GM23338 (cell line): ENCODE results near the gene VEPH1. TPM values are rescaled to one million over a fixed set of nuclear protein-coding genes. Genes with fewer than 3 reads are reported as not detected.

Source experiments
- ATAC-seq: fragments of 200-7000 bp; cut with Tn5 transposase; 3 replicates; pipeline ENCODE4 v1.9.1; 2020
- DNase-seq: peaks from one replicate; pipeline ENCODE4 v3.0.0-alpha.2; 2015; ENCODE audit warnings: low spot score
- H2AFZ ChIP-seq: fragments of 200-600 bp; sonication (generic); 2 replicates; pipeline ENCODE4 v1.8.0; 2016; ENCODE audit warnings: antibody characterized with exemption, mild to moderate bottlenecking, moderate library complexity
- H3F3A ChIP-seq: fragments of 200-600 bp; sonication (generic); replicated peaks from 2 replicates; pipeline ENCODE4 v1.8.0; 2017; ENCODE audit warnings: antibody characterized with exemption, mixed run types, low read depth
- H3K27ac ChIP-seq: fragments of 200-600 bp; sonication (generic); 2 replicates; pipeline ENCODE4 v1.6.1; 2016; ENCODE audit warnings: low read depth
- H3K27me3 ChIP-seq: fragments of 200-600 bp; sonication (generic); 2 replicates; pipeline ENCODE4 v1.8.0; 2016; ENCODE audit warnings: mild to moderate bottlenecking, mixed run types, moderate library complexity; ENCODE audit not compliant: insufficient read depth
- H3K36me3 ChIP-seq: fragments of 200-600 bp; sonication (generic); 2 replicates; pipeline ENCODE4 v1.8.0; 2016; ENCODE audit warnings: mild to moderate bottlenecking; ENCODE audit not compliant: insufficient read depth
- H3K4me1 ChIP-seq: fragments of 200-600 bp; sonication (generic); 2 replicates; pipeline ENCODE4 v1.8.0; 2016; ENCODE audit warnings: mild to moderate bottlenecking, moderate library complexity; ENCODE audit not compliant: insufficient read depth
- H3K4me2 ChIP-seq: fragments of 200-600 bp; sonication (generic); 2 replicates; pipeline ENCODE4 v1.7.1; 2017; ENCODE audit warnings: mixed run types
- H3K4me3 ChIP-seq: fragments of 200-600 bp; sonication (generic); 2 replicates; pipeline ENCODE4 v1.6.1; 2016; ENCODE audit warnings: mixed run types
- H3K79me2 ChIP-seq: fragments of 200-600 bp; sonication (generic); replicated peaks from 2 replicates; pipeline ENCODE4 v1.8.0; 2017; ENCODE audit warnings: mild to moderate bottlenecking; ENCODE audit not compliant: insufficient read depth
- H3K9me2 ChIP-seq: fragments of 200-600 bp; sonication (generic); 2 replicates; pipeline ENCODE4 v1.8.0; 2017; ENCODE audit not compliant: insufficient read depth
- H4K20me1 ChIP-seq: fragments of 200-600 bp; sonication (generic); replicated peaks from 2 replicates; pipeline ENCODE4 v1.8.0; 2017; ENCODE audit warnings: mild to moderate bottlenecking; ENCODE audit not compliant: insufficient read depth
- H3K27ac Mint-ChIP-seq: 2 replicates; pipeline ENCODE4 v1.8.0; 2020; ENCODE audit warnings: inconsistent platforms, mild to moderate bottlenecking, moderate library complexity, mixed read lengths
- H3K27me3 Mint-ChIP-seq: 3 replicates; pipeline ENCODE4 v1.8.0; 2022; ENCODE audit warnings: low read depth, mild to moderate bottlenecking, moderate library complexity, mixed read lengths, inconsistent platforms; ENCODE audit not compliant: insufficient read depth, poor library complexity
- H3K36me3 Mint-ChIP-seq: 3 replicates; pipeline ENCODE4 v1.8.0; 2021; ENCODE audit warnings: low read depth, mild to moderate bottlenecking, inconsistent platforms, moderate library complexity, mixed read lengths
- H3K4me1 Mint-ChIP-seq: 3 replicates; pipeline ENCODE4 v1.8.0; 2020; ENCODE audit warnings: mild to moderate bottlenecking, inconsistent platforms, mixed read lengths
- H3K4me3 Mint-ChIP-seq: 3 replicates; pipeline ENCODE4 v1.8.0; 2021; ENCODE audit warnings: moderate library complexity, mild to moderate bottlenecking, inconsistent platforms, mixed read lengths
- H3K9me3 Mint-ChIP-seq: 3 replicates; pipeline ENCODE4 v1.8.0; 2020; ENCODE audit warnings: moderate library complexity, mild to moderate bottlenecking, inconsistent platforms, mixed read lengths
- CREB1 ChIP-seq: fragments of 250-450 bp; sonication (Bioruptor Pico); IDR thresholded peaks from 2 replicates; pipeline ENCODE4 v1.5.0; 2020; ENCODE audit warnings: low read depth, mild to moderate bottlenecking, moderate library complexity
- ETS1 ChIP-seq: IDR thresholded peaks from 2 replicates; pipeline ENCODE4 v1.6.1; 2016; ENCODE audit warnings: antibody characterized with exemption
- EZH2 ChIP-seq: fragments of 200-600 bp; sonication (generic); IDR thresholded peaks from one replicate; pipeline ENCODE4 v1.8.0; 2017; ENCODE audit warnings: antibody characterized with exemption, mild to moderate bottlenecking, low read depth; ENCODE audit not compliant: unreplicated experiment
- EZH2phosphoT487 ChIP-seq: fragments of 200-600 bp; sonication (generic); IDR thresholded peaks from one replicate; pipeline ENCODE4 v1.8.1; 2018; ENCODE audit warnings: antibody characterized with exemption; ENCODE audit not compliant: unreplicated experiment
- JUNB ChIP-seq: IDR thresholded peaks from one replicate; pipeline ENCODE4 v1.6.1; 2016; ENCODE audit warnings: antibody characterized with exemption; ENCODE audit not compliant: unreplicated experiment
- NANOG ChIP-seq: IDR thresholded peaks from 2 replicates; pipeline ENCODE4 v1.6.1; 2016; ENCODE audit warnings: antibody characterized with exemption, borderline replicate concordance
- POLR2AphosphoS5 ChIP-seq: IDR thresholded peaks from 2 replicates; pipeline ENCODE4 v1.6.1; 2016; ENCODE audit warnings: antibody characterized with exemption, low read depth
- REST ChIP-seq: IDR thresholded peaks from one replicate; pipeline ENCODE4 v1.6.1; 2018; ENCODE audit warnings: antibody characterized with exemption; ENCODE audit not compliant: unreplicated experiment
- STAT1 ChIP-seq: IDR thresholded peaks from one replicate; pipeline ENCODE4 v1.6.1; 2016; ENCODE audit warnings: antibody characterized with exemption; ENCODE audit not compliant: unreplicated experiment
- ZNF114 ChIP-seq: fragments of 250-450 bp; sonication (Bioruptor Pico); IDR thresholded peaks from 2 replicates; pipeline ENCODE4 v1.5.0; 2020; ENCODE audit warnings: mild to moderate bottlenecking, moderate library complexity
- ZNF331 ChIP-seq: fragments of 250-450 bp; sonication (Bioruptor Pico); IDR thresholded peaks from 2 replicates; pipeline ENCODE4 v1.5.0; 2020; ENCODE audit warnings: low read depth, mild to moderate bottlenecking, moderate library complexity
- polyA plus RNA-seq: library from polyadenylated mRNA; unstranded; fragments of >200 nt; fragmentation: Nextera tagmentation; extraction: Ambion mirVana; gene quantifications from 2 replicates; pipeline ENCODE4 v1.2.1, GENCODE V29; 2016
- total RNA-seq: library from RNA; depleted of rRNA; stranded (reverse); fragments of >200 nt; shearing (Covaris generic); gene quantifications from 2 replicates; pipeline ENCODE4 v1.2.3, GENCODE V29; 2014
- TF ChIP-seq, protein P1 (sequence below), 2 experiments: fragments of 200-600 bp in 1 of 2; sonication (generic) in 1 of 2; conservative IDR thresholded peaks; 2 replicates each; pipeline versions ENCODE4 v1.5.1 to v1.6.1; 2016 to 2017; ENCODE audit warnings: antibody characterized with exemption in 2 of 2, low read depth in 2 of 2, mild to moderate bottlenecking in 2 of 2, moderate library complexity in 1 of 2
- TF ChIP-seq, protein P2 (sequence below): fragments of 250-450 bp; sonication (Bioruptor Pico); IDR thresholded peaks from 2 replicates; pipeline ENCODE4 v1.5.0; 2020; ENCODE audit warnings: mild to moderate bottlenecking, moderate library complexity

Gene VEPH1
- total and polyA plus RNA-seq, 2 experiments from 2014 or later, result 15.4 to 33.8 TPM

DNA sequence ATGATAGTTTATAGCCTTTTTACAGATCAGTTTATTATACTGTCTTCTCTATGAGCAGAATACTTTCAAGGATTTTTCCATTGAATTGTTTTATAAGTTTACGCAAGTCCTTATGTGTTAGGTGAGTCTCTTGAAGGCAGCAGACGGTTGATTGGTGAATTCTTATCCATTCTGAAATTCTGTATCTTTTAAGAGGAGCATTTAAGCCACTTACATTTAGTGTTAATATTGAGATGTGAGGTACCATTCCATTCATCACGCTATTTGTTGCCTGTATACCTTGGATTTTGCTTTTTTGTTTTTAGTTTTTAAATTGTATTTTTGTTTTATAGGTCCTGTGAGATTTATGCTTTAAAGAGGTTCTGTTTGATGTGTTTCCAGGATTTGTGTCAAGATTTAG, 32.5 kb upstream of the VEPH1 start:
- no peak for TF ChIP-seq JUNB
- TF ChIP-seq ZNF114 (CRISPR knock-in tag), result no peak
- no peak for TF ChIP-seq CREB1 (CRISPR knock-in tag)
- no peak for TF ChIP-seq EZH2phosphoT487
- no peak for TF ChIP-seq ZNF331 (CRISPR knock-in tag)
- TF ChIP-seq POLR2AphosphoS5, result no peak
- TF ChIP-seq, protein P1, sequence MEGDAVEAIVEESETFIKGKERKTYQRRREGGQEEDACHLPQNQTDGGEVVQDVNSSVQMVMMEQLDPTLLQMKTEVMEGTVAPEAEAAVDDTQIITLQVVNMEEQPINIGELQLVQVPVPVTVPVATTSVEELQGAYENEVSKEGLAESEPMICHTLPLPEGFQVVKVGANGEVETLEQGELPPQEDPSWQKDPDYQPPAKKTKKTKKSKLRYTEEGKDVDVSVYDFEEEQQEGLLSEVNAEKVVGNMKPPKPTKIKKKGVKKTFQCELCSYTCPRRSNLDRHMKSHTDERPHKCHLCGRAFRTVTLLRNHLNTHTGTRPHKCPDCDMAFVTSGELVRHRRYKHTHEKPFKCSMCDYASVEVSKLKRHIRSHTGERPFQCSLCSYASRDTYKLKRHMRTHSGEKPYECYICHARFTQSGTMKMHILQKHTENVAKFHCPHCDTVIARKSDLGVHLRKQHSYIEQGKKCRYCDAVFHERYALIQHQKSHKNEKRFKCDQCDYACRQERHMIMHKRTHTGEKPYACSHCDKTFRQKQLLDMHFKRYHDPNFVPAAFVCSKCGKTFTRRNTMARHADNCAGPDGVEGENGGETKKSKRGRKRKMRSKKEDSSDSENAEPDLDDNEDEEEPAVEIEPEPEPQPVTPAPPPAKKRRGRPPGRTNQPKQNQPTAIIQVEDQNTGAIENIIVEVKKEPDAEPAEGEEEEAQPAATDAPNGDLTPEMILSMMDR (conservative IDR thresholded peaks at IDR 0.05; ENCODE audit: low read depth in 2 of 2), result no peak
- TF ChIP-seq, protein P2, sequence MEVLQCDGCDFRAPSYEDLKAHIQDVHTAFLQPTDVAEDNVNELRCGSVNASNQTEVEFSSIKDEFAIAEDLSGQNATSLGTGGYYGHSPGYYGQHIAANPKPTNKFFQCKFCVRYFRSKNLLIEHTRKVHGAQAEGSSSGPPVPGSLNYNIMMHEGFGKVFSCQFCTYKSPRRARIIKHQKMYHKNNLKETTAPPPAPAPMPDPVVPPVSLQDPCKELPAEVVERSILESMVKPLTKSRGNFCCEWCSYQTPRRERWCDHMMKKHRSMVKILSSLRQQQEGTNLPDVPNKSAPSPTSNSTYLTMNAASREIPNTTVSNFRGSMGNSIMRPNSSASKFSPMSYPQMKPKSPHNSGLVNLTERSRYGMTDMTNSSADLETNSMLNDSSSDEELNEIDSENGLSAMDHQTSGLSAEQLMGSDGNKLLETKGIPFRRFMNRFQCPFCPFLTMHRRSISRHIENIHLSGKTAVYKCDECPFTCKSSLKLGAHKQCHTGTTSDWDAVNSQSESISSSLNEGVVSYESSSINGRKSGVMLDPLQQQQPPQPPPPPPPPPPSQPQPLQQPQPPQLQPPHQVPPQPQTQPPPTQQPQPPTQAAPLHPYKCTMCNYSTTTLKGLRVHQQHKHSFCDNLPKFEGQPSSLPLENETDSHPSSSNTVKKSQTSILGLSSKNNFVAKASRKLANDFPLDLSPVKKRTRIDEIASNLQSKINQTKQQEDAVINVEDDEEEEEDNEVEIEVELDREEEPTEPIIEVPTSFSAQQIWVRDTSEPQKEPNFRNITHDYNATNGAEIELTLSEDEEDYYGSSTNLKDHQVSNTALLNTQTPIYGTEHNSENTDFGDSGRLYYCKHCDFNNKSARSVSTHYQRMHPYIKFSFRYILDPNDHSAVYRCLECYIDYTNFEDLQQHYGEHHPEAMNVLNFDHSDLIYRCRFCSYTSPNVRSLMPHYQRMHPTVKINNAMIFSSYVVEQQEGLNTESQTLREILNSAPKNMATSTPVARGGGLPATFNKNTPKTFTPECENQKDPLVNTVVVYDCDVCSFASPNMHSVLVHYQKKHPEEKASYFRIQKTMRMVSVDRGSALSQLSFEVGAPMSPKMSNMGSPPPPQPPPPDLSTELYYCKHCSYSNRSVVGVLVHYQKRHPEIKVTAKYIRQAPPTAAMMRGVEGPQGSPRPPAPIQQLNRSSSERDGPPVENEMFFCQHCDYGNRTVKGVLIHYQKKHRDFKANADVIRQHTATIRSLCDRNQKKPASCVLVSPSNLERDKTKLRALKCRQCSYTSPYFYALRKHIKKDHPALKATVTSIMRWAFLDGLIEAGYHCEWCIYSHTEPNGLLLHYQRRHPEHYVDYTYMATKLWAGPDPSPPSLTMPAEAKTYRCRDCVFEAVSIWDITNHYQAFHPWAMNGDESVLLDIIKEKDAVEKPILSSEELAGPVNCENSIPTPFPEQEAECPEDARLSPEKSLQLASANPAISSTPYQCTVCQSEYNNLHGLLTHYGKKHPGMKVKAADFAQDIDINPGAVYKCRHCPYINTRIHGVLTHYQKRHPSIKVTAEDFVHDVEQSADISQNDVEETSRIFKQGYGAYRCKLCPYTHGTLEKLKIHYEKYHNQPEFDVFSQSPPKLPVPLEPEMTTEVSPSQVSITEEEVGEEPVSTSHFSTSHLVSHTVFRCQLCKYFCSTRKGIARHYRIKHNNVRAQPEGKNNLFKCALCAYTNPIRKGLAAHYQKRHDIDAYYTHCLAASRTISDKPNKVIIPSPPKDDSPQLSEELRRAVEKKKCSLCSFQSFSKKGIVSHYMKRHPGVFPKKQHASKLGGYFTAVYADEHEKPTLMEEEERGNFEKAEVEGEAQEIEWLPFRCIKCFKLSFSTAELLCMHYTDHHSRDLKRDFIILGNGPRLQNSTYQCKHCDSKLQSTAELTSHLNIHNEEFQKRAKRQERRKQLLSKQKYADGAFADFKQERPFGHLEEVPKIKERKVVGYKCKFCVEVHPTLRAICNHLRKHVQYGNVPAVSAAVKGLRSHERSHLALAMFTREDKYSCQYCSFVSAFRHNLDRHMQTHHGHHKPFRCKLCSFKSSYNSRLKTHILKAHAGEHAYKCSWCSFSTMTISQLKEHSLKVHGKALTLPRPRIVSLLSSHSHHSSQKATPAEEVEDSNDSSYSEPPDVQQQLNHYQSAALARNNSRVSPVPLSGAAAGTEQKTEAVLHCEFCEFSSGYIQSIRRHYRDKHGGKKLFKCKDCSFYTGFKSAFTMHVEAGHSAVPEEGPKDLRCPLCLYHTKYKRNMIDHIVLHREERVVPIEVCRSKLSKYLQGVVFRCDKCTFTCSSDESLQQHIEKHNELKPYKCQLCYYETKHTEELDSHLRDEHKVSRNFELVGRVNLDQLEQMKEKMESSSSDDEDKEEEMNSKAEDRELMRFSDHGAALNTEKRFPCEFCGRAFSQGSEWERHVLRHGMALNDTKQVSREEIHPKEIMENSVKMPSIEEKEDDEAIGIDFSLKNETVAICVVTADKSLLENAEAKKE (CRISPR knock-in tag), result no peak
- TF ChIP-seq ETS1, result no peak
- no peak for TF ChIP-seq STAT1
- no peak for TF ChIP-seq EZH2
- TF ChIP-seq NANOG, result no peak
- TF ChIP-seq REST, result no peak
- ATAC-seq, result no peak
- DNase-seq, result no peak

More for the DNA sequence above, 32.5 kb upstream of the VEPH1 start:
- Histone ChIP-seq H3K36me3 (no peaks in the 10 kb centered on the region), H3K4me1 (no peaks in the 10 kb centered on the region), H3K4me2 (no peak overlapping the region), H3K9me2 (no peaks in the 10 kb centered on the region), H3K79me2 (no peaks in the 10 kb centered on the region), H4K20me1 (no peaks in the 10 kb centered on the region), H3F3A (no peaks in the 10 kb centered on the region), H3K27me3 (no peaks in the 10 kb centered on the region), H3K4me3 (no peak overlapping the region), H2AFZ (no peak overlapping the region), H3K27ac (no peak overlapping the region)
- no peaks in the 10 kb centered on the region for H3K36me3 Mint-ChIP-seq
- no peak overlapping the region for H3K27ac Mint-ChIP-seq
- no peak overlapping the region for H3K4me3 Mint-ChIP-seq
- no peaks in the 10 kb centered on the region for H3K4me1 Mint-ChIP-seq
- H3K27me3 Mint-ChIP-seq, result no peaks in the 10 kb centered on the region
- H3K9me3 Mint-ChIP-seq, result no peaks in the 10 kb centered on the region
